Activated CD8-positive, alpha-beta memory T cell treated with anti-CD3 and anti-CD28 coated beads, Interleukin-2, amount 50 U/mL, for 24 hours (primary cell): Measurements from ENCODE around the gene USP10.

Experiments
- DNase-seq: peaks from one replicate; pipeline ENCODE4 v3.0.0-alpha.2; 2020; ENCODE audit errors: extremely low read depth

Gene USP10

GRCh38 chr16:84700446-84701300 lies 873 bp downstream of the USP10 start:
- no peak for DNase-seq

- DNase-seq = no peak
These were observed 3.9 kb downstream of the USP10 start for GRCh38 chr16:84703681-84704080.

DNA sequence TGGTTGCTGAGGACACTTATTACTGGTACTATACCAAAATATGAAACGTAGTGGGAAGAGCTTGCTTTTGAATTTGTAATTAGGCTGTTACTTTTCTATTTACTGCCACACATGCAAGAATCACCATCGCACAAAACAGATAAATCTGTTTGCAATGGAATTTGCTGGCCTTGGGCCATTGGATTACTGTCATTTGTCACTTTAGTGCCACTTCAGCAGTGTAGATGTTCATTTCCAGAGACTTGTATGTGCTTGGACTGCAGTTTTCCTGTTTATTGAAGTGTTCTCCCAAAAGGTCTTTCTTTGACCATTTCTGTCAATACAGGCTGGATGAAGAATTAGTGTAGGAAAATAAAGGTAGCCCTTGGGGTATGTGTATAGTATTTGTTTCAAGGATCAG lies 4.5 kb downstream of the USP10 start:
- no peak for DNase-seq

- DNase-seq = no peak
These were observed 7.1 kb downstream of the USP10 start for GRCh38 chr16:84706856-84707255.

DNA sequence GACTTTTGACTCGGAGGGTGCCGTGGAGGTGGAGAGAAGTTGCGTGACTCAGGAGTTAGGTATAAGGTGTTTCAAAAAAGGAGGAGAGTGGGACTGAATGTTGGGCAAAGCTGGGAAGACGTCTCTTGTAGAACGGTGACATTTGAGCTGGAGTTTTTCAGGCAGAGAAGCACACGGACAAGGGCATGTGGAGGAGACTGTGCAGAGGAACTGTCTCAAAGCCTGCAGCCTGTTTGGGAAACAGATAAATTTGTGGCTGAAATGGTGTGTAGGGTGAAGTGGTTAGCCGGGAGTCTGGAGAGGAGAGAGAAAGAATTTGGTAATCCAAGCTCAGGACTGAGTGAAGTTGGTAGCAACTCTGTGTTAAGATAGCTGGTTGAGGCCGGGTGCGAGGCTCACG lies 9.8 kb downstream of the USP10 start:
- DNase-seq = no peak

- DNase-seq = no peak
These were observed 10.9 kb downstream of the USP10 start for GRCh38 chr16:84710686-84711085.

GRCh38 chr16:84712138-84712671 lies 12.4 kb downstream of the USP10 start:
- no peak for DNase-seq

DNA sequence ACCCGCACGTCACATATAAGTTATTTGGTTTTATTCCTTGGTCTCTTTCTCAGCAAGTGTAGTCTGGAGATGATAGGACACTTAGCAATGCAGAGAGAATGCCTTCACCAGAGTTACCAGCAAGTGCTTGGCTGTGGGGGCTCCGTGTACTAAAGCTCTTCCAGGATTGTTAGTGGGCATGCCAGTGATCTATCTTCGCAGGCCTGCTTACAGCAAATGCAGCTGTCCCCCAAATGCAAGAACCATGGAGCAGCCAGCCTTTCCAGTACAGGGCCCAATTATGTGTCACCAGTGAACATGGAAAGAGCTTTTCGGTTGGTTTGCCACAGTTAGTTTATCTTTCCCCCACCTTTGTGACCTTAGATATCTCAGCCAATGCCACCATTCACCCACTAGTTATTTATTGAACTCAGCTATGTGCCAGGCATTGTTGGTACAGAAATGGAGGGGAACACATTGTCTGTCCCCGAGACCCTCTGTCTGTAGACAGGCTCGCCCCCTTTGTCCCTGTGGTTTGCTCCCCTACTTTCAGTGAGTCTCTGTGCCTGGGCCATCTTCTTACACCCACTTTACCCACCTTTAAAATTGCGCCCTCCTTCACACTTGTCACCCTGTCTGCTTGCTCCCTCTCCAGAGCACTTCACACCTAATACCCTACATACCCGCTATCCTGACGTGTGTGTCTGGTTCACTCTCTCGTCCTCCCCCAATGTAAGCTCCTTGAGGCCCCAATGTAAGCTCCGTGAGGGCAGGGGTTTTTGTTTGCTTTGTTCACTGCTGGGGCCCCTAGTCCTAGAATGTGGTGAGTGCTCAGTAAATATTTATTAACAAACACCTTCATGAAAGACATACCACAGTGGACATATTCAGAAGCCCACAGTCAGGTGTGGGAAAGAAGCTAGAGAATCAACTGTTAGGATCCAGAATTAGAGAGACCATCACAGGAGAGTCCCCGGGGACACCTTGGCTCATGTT lies 13.3 kb downstream of the USP10 start:
- no peak for DNase-seq

DNA sequence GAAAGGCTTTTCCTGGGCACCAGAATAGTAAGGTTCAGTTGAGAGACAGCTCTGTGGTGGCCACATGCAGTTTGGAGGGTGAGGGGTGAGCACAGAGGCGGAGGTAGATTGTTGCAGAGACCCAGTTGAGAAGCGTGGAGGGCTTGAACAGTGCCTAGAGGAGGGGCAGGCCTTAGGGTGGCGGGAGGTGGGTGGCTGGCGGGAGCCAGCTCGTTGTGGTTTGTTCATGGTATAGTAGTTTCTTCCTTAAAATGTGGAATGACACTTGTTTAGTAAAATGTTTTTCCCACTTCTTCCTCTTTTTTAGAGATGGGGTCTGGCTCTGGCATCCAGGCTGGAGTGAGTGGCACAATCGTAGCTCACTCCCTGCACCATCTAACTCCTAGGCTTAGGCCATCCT lies 14.2 kb downstream of the USP10 start:
- DNase-seq = no peak

DNA sequence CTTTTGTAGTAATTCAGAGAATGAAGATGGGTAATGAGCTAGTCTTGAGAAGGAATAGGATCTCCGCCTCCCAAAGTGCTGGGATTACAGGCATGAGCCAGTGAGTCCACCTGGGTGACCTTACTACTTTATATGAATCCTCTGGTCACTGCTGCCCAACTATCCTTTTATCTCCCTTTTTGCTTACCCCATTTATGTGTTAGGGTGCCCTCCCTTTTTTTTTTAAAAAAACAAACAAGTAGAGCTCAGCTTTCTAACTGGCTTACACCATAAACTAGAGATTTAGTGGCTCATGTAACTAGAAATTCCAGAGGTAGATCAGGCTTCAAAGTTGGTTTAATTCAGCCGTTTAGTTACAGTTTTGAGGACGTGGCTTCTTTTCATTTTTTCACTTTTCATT lies 15.6 kb downstream of the USP10 start:
- DNase-seq = no peak

- DNase-seq = no peak
These were observed 16.1 kb downstream of the USP10 start for GRCh38 chr16:84715854-84716253.

- DNase-seq = no peak
These were observed 16.9 kb downstream of the USP10 start for GRCh38 chr16:84716740-84717139.

DNA sequence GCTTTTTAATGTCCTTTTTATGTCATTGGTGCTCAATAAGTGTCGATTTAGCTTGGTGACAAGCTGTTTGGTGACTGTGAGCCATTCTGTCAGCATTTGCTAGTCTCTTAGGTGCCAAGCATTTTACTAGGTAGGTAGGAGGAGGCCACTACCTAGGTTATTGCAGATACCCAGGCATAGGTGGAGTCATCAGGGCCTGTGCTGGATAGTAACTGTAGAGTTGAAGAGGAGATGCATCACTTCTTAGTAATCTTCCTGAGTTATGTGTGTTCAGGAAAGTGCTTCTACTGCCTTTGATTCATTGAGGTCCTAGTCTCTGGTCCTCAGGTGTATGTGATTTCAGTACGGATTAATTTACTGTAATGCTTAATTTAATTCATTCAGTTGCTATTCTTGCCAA lies 17.7 kb downstream of the USP10 start:
- DNase-seq = no peak

DNA sequence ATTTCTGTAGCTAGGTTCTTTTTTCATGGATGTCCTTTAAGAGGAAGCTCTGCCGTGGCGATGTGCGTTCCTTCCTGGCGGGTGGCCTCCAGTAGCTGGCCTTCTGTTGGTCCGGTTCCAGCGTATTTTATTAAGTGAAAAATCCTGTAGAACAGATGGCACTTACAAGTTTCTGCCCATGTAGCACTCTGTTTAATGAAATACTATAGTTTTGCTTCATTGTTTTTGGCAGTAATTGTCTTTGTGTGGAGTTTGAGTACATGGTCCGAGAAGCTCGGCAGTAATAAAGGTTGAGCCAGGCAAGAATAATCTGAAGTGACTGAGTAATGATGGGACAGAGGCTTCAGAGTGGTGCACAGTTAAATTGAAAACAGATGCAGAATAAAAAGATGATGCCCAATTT lies 20.4 kb downstream of the USP10 start:
- no peak for DNase-seq

DNA sequence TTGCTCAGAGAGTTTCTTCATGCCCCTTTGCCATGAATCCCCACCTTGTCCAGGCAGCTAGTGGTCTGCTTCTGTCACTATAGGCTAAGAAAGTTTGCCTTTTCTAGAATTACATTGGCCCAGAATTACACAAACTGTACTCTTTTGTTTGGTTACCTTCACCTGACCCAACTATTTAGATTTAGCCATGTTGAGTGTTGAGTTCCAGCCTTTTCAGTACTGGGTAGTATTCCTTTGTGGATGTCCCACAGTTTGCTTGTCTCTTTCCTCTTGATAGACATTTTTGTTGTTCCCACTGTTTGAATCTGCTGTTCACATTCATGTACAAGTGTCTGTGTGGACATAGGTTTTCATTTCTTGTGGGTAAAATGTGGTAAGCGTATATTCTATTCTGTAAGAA lies 22.3 kb downstream of the USP10 start:
- no peak for DNase-seq

DNA sequence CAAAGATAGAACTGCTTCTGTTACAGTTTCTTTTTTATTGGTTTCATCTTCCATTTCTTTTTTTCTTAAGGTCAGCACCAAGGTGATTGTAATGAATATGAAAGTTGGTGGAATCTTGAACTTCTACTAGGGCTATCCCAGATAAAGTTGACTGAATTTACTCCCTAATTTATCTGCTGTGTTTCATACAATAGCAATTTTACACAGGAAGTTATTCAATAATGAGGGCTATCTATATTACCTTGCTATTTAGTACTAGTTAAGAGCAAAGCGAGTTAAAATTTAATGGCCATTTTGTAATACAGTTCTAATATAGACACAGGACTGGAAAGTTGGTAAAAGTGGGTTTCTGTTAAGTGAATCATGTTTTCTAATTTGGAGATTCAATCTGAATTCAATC lies 24.1 kb downstream of the USP10 start:
- DNase-seq = no peak

DNA sequence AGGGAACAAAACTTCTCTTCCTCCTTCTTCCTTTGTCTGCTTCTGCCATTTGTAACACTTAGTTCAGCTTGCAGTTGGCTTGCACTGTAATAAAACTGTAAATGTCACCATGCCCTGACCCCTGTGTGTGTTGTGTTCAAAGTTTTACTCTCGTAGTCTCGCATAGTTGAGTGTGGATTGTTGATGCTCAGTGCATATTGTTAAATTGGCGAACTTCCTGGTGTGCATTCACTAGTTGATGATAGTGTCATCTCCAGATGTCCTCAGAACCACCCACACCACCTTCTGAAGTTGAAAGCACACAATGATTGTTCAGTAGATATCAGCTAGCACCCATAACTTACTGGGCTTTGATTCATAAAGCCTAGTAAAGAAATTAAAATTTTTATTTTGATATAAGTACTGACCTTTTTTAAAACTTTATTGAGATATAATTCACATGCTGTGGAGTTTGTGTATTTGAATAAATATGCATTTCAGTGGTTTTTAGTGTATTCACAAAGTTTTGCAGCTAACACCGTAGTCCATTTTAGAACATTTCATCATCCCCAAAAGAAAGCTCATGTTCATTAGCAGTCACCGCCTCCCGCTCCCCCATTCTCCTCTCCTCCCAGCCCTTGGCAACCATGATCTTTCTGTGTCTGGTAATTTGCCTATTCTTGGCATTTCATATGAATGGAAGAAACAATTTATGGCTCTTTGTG lies 25.0 kb downstream of the USP10 start:
- no peak for DNase-seq

DNA sequence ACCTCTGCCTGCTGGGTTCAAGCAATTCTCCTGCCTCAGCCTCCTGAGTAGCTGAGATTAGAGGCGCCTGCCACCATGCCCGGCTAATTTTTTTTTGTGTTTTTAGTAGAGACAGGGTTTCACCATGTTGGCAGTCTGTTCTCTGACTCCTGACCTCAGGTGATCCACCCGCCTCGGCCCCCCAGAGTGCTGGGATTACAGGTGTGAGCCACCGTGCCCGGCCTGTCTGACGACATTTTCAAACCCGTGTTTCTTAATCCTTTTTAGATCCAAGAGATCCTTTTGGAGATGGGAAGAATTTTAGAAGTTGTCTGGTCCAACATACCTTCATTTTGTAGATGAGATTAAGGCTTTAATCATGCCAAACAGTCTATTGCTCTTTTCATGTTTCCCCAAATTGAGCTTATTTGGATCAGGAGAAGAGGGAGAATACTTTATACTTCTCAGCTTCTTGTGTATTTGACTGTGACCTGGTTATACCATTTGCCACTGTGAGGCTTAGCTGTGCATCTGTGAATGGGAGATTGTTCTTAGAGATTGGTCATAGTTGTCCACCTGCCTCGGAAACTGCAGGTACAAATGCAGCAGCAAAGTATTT lies 25.8 kb downstream of the USP10 start:
- DNase-seq = no peak

DNA sequence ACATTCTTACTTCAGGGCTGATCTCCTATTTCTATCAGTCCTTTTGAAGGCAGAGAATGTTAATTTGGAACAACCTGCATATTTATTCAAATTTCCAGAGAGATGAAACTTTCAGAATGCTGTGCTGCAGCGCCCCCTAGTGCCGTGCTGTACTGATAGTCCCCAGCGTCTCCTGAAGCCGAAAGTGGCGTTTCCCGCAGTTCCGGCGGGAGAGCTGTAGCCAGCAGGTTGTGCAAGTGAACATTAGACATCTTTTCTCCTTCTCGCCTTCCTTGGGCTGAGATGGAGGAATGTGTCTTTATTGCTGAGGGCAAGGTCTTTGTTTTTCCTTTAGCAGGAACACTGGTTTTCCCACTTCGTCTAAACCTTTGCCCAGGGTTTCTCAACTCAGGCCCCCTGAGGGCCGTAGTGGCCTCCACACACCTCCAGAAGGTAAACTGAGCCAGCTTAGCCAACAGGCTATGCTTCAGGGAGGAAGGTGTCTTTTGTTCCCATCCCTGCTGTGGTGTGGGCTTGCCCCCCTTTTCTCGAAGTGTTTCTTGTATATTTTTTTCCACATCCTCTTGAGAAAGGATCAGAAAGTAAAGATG lies 26.4 kb downstream of the USP10 start:
- DNase-seq = peak; percentile 47

DNA sequence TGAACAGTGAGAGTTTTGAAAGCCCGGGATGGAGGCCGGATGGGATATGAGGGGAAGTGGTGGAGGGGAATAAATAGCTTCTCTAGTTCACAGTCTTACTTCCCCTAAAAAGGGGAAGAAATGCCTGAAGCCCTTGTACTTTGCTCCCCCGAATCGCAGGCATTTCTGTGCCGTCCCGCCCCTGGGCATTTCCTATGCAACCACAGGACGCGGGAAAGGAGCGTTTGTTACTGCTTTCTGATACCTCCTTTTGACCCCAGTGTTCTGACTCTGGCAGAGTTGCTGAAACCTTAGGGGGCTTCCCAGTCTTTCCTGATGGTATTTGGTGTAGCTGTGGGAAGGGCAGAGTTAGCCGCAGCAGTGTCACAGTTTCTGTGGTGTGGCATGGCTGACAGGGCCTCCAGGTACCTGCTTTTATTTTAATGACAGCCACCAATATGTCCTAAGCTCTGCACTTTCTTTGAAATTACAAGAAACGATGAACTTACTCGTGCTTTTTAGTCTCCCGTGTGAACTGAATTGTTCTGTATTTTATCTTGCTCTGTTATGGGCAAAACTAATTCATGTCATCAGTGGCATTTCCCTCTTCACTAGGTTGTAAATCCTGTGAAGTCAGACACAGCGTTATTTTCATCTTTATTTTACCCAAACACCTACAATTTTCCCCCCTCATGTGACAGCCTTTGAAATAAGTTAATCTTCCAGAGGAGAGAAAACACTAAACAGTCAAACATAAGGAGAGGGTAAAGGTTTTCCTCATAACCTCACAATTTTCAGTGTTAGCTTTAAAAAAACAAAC lies 27.1 kb downstream of the USP10 start:
- no peak for DNase-seq
